HepG2 (cell line): ENCODE results near the gene APBB2. TPM values are rescaled to one million over a fixed set of nuclear protein-coding genes. Genes with fewer than 3 reads are reported as not detected.
"Not testable (repeated sequence)": the region's sequence is repeated elsewhere in the genome, so short reads cannot be mapped to it uniquely, and the experiment has no call there.

Experiments used
- ATAC-seq: fragments of 200-7000 bp; cut with Tn5 transposase; 3 replicates; pipeline ENCODE4 v1.9.1; 2020; ENCODE audit warnings: mild to moderate bottlenecking, moderate library complexity
- BruUV-seq: library from RNA; stranded (reverse); fragments of 400-500 nt; replicated peaks from 2 replicates; lab custom pipeline; 2021; lab: Mats Ljungman, UMichigan
- CTCF ChIA-PET: fragments of 300-600 bp; formaldehyde crosslinking; extraction: SDS; loops from one replicate; lab custom pipeline; 2021; ENCODE audit warnings: low total read pairs, inconsistent platforms, low intra/inter-chr PET ratio; lab: Yijun Ruan, JAX
- POLR2A ChIA-PET: fragments of 350-600 bp; sonication (Branson Sonifier 250); formaldehyde crosslinking; loops from one replicate; lab custom pipeline; 2020; ENCODE audit warnings: antibody characterized with exemption, inconsistent platforms; lab: Yijun Ruan, JAX
- DNase-seq: peaks from one replicate; pipeline ENCODE4 v3.0.0-alpha.2; 2015; ENCODE audit warnings: low spot score
- FAIRE-seq: peaks from 3 replicates; lab custom pipeline; 2011; peaks lifted over from hg19 to GRCh38; lab: Jason Lieb, UNC
- H2AFZ ChIP-seq: one replicate; pipeline ENCODE4 v1.6.1; 2011; ENCODE audit warnings: low read length, inconsistent platforms
- H3K27ac ChIP-seq: fragments of 300-600 bp; 3 replicates; pipeline ENCODE4 v1.8.0; 2011; ENCODE audit warnings: mixed run types, mild to moderate bottlenecking, mixed read lengths, low read length, inconsistent platforms; ENCODE audit not compliant: insufficient read depth; ENCODE audit errors: extremely low read length
- H3K27me3 ChIP-seq, 2 experiments: fragments of 200-600 bp in 1 of 2; 2 replicates in 1 of 2; 3 replicates in 1 of 2; pipeline versions ENCODE4 v1.6.0 to v1.8.0; 2011; ENCODE audit warnings: low read length in 2 of 2, mild to moderate bottlenecking in 2 of 2, moderate library complexity in 2 of 2, inconsistent platforms in 1 of 2; ENCODE audit not compliant: insufficient read depth in 2 of 2, control insufficient read depth in 1 of 2
- H3K36me3 ChIP-seq, 2 experiments: fragments of 200-600 bp in 1 of 2; replicated peaks in 1 of 2; 2 replicates in 1 of 2; 3 replicates in 1 of 2; pipeline versions ENCODE4 v1.5.1 to v1.8.0; 2011; ENCODE audit warnings: low read length in 2 of 2, inconsistent platforms in 1 of 2; ENCODE audit not compliant: insufficient read depth in 2 of 2, control insufficient read depth in 1 of 2
- H3K4me1 ChIP-seq: 2 replicates; pipeline ENCODE4 v1.5.1; 2012; ENCODE audit warnings: low read length, inconsistent platforms; ENCODE audit not compliant: insufficient read depth
- H3K4me2 ChIP-seq: 2 replicates; pipeline ENCODE4 v1.6.0; 2011; ENCODE audit warnings: low read depth, low read length, inconsistent platforms
- H3K4me3 ChIP-seq, 3 experiments: fragments of 200-600 bp in 1 of 3; sonication (generic), shearing (Covaris generic) in 1 of 3; replicated peaks in 1 of 3; 2 replicates each; pipeline ENCODE4 v1.5.1; 2011 to 2016; ENCODE audit warnings: low read length in 3 of 3, inconsistent platforms in 2 of 3, low read depth in 2 of 3, mild to moderate bottlenecking in 2 of 3, control low read depth in 1 of 3, mixed read lengths in 1 of 3; ENCODE audit not compliant: insufficient read depth in 1 of 3
- H3K79me2 ChIP-seq: one replicate; pipeline ENCODE4 v1.6.1; 2011; ENCODE audit warnings: low read length, inconsistent platforms; ENCODE audit not compliant: insufficient read depth
- H3K9ac ChIP-seq: 2 replicates; pipeline ENCODE4 v1.6.0; 2011; ENCODE audit warnings: mild to moderate bottlenecking, low read depth, low read length, inconsistent platforms; ENCODE audit not compliant: insufficient read depth
- H3K9me3 ChIP-seq: 2 replicates; pipeline ENCODE4 v1.5.1; 2012; ENCODE audit warnings: mild to moderate bottlenecking, low read length
- H4K20me1 ChIP-seq: 2 replicates; pipeline ENCODE4 v1.6.0; 2011; ENCODE audit warnings: inconsistent platforms, mild to moderate bottlenecking, low read length, moderate library complexity; ENCODE audit not compliant: insufficient read depth
- HDAC1 ChIP-seq: sonication (generic); formaldehyde crosslinking; IDR thresholded peaks from 2 replicates; pipeline ENCODE4 v1.5.1; 2020; ENCODE audit warnings: mild to moderate bottlenecking, missing genetic modification reagents
- HMG20A ChIP-seq: IDR thresholded peaks from 2 replicates; pipeline ENCODE4 v1.6.1; 2016; ENCODE audit warnings: borderline replicate concordance
- MEF2D ChIP-seq: sonication (generic); formaldehyde crosslinking; IDR thresholded peaks from 2 replicates; pipeline ENCODE4 v1.5.1; 2020; ENCODE audit warnings: mild to moderate bottlenecking, missing genetic modification reagents
- ZNF790 ChIP-seq: sonication (generic); formaldehyde crosslinking; IDR thresholded peaks from 2 replicates; pipeline ENCODE4 v1.8.0; 2022; ENCODE audit warnings: missing genetic modification reagents, mild to moderate bottlenecking, borderline replicate concordance
- WGBS: methylation state at CpG from one replicate; pipeline ENCODE4 v1.1.6; 2017; ENCODE audit warnings: low lambda C conversion rate; 5-methylcytosine and 5-hydroxymethylcytosine counted together
- in situ Hi-C: cut with HindIII; loops from 2 replicates; pipeline ENCODE4 v1.10.0; 2017; ENCODE audit warnings: low pct_unique_long_range_greater_than_20kb; ENCODE audit not compliant: extremely low pct_ligation_motif_present
- intact Hi-C: fragments of 100-400 bp; cut with micrococcal nuclease; formaldehyde crosslinking; loops from one replicate; pipeline ENCODE4 v1.10.0; 2022; ENCODE audit not compliant: unreplicated experiment
- polyA plus RNA-seq, 8 experiments: library from polyadenylated mRNA; depleted of rRNA in 3 of 8; stranded (reverse) in 7 of 8; unstranded in 1 of 8; fragments of >200 nt; fragmentation: Illumina TruSeq in 4 of 8; extraction: Trizol in 4 of 8; gene quantifications; 2 replicates each; pipeline versions ENCODE4 v1.2.1 to v1.2.3, GENCODE V29; 2011 to 2016; ENCODE audit warnings: low read depth in 4 of 8, missing spikeins in 1 of 8, mixed read lengths in 1 of 8; ENCODE audit not compliant: insufficient read depth in 1 of 8
- total RNA-seq, 5 experiments: library from RNA; depleted of rRNA; stranded (reverse); fragments of >200 nt; fragmentation: Illumina TruSeq; extraction: Trizol; gene quantifications; 2 replicates each; pipeline ENCODE4 v1.2.3, GENCODE V29; 2016; ENCODE audit warnings: low read depth in 1 of 5
- TF ChIP-seq, protein P1 (sequence below): sonication (generic); formaldehyde crosslinking; IDR thresholded peaks from 2 replicates; pipeline ENCODE4 v1.4.0; 2020; ENCODE audit warnings: missing genetic modification reagents
- TF ChIP-seq, protein P2 (sequence below): IDR thresholded peaks from 2 replicates; pipeline ENCODE4 v1.6.1; 2016

The APBB2 gene
- total and polyA plus RNA-seq, 2 of the 13 experiments (the other 11 are each of a cell fraction or from before 2014, with no cell fraction given), result 11.7 to 17.0 TPM

DNA sequence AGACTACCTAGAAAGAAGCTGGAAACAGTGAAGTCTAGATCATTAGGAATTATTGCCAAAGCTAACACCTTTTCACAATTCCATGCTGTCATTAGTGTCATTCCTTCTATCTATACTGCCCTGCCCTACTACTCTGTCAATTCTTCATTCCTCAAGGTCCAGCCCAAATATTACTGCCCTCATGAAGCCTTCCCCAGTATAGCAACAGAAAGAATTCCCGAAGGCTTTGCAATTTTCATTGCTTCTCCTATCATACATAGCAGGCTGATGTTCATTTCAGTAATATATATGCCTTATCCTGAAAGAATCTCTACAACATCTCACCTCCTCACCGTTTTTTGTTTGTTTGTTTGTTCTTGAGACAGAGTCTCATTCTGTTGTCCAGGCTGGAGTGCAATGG is 63.9 kb downstream of the APBB2 start:
- ATAC-seq, result no peak
- Histone ChIP-seq H3K9me3 (no peaks in the 10 kb centered on the region), H3K27ac (no peak overlapping the region), H3K36me3 (no peaks in the 10 kb centered on the region), H2AFZ (no peak overlapping the region), H4K20me1 (no peaks in the 10 kb centered on the region), H3K4me2 (no peak overlapping the region), H3K27me3 (no peaks in the 10 kb centered on the region), H3K79me2 (peaks cover 13% of the 10 kb centered on the region), H3K4me1 (peaks cover 39% of the 10 kb centered on the region), H3K4me3 (no peak overlapping the region), H3K9ac (no peak overlapping the region)
- CTCF ChIA-PET, result no interaction called here
- in situ Hi-C loops (no loop called here), intact Hi-C loops (no loop called here)
- DNase-seq, result no peak
- FAIRE-seq, result no peak
- TF ChIP-seq MEF2D (CRISPR knock-in tag), result no peak
- no TSS peak for BruUV-seq
- 88% methylated on average over 2 of the region's 2 CpGs for WGBS
- POLR2A ChIA-PET, result no interaction called here

DNA sequence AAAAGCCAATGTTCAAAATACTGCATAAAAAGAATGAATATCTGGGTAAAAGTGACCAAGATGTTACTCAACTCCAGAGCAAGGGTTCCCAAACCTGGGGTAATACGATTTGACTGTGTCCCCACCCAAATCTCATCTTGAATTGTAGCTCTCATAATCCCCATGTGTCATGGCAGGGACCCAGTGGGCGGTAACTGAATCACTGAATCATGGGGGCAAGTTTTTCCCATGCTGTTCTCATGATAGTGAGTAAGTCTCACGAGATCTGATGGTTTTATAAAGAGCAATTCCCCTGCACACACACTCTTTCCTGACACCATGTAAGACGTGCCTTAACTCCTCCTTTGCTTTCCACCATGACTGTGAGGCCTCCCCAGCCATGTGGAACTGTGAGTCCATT is 64.8 kb downstream of the APBB2 start:
- H3K27ac ChIP-seq, H3K36me3 ChIP-seq, H3K27me3 ChIP-seq, H3K9me3 ChIP-seq, CTCF ChIA-PET, POLR2A ChIA-PET, BruUV-seq, H3K4me2 ChIP-seq, DNase-seq, H4K20me1 ChIP-seq, ATAC-seq, in situ Hi-C loops, intact Hi-C loops, H2AFZ ChIP-seq, H3K9ac ChIP-seq, H3K4me3 ChIP-seq, FAIRE-seq: not testable (repeated sequence)
- Histone ChIP-seq H3K79me2 (peaks cover 13% of the 10 kb centered on the region), H3K4me1 (peaks cover 39% of the 10 kb centered on the region)
- WGBS, result 91% methylated on average over 4 of the region's 4 CpGs

DNA sequence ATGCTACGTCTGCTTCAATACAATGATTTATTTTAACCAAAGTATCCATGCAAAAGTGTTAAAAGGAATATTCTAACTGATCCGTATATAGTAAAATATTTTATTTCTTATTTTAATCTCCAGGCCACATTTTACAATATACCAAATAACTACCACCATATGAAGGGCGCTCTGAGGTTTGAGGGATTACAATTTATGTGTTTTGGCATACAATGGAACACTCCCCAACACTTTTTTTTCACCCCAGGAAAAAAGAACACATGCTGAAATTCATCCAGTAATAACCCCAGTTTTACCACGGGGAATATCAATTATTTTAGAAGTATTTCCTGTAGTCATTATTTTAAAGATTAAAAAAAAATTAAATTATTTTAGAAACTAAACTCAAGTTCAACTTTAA is 65.4 kb downstream of the APBB2 start:
- no peak for FAIRE-seq
- in situ Hi-C loops, result no loop called here
- H3K4me3 ChIP-seq, result no peak overlapping the region
- TF ChIP-seq, protein P1, sequence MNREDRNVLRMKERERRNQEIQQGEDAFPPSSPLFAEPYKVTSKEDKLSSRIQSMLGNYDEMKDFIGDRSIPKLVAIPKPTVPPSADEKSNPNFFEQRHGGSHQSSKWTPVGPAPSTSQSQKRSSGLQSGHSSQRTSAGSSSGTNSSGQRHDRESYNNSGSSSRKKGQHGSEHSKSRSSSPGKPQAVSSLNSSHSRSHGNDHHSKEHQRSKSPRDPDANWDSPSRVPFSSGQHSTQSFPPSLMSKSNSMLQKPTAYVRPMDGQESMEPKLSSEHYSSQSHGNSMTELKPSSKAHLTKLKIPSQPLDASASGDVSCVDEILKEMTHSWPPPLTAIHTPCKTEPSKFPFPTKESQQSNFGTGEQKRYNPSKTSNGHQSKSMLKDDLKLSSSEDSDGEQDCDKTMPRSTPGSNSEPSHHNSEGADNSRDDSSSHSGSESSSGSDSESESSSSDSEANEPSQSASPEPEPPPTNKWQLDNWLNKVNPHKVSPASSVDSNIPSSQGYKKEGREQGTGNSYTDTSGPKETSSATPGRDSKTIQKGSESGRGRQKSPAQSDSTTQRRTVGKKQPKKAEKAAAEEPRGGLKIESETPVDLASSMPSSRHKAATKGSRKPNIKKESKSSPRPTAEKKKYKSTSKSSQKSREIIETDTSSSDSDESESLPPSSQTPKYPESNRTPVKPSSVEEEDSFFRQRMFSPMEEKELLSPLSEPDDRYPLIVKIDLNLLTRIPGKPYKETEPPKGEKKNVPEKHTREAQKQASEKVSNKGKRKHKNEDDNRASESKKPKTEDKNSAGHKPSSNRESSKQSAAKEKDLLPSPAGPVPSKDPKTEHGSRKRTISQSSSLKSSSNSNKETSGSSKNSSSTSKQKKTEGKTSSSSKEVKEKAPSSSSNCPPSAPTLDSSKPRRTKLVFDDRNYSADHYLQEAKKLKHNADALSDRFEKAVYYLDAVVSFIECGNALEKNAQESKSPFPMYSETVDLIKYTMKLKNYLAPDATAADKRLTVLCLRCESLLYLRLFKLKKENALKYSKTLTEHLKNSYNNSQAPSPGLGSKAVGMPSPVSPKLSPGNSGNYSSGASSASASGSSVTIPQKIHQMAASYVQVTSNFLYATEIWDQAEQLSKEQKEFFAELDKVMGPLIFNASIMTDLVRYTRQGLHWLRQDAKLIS, result no peak
- TF ChIP-seq, protein P2, sequence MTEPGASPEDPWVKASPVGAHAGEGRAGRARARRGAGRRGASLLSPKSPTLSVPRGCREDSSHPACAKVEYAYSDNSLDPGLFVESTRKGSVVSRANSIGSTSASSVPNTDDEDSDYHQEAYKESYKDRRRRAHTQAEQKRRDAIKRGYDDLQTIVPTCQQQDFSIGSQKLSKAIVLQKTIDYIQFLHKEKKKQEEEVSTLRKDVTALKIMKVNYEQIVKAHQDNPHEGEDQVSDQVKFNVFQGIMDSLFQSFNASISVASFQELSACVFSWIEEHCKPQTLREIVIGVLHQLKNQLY (CRISPR knock-in tag), result no peak
- TF ChIP-seq HDAC1 (CRISPR knock-in tag) (no peak), HMG20A (CRISPR knock-in tag) (no peak), ZNF790 (CRISPR knock-in tag) (no peak)

More for the DNA sequence above, 65.4 kb downstream of the APBB2 start:
- Histone ChIP-seq H3K36me3 (no peaks in the 10 kb centered on the region), H3K4me1 (peaks cover 39% of the 10 kb centered on the region), H3K9me3 (no peaks in the 10 kb centered on the region), H2AFZ (no peak overlapping the region), H3K27me3 (no peaks in the 10 kb centered on the region), H3K4me2 (no peak overlapping the region), H3K27ac (no peak overlapping the region), H3K9ac (no peak overlapping the region), H3K79me2 (peaks cover 13% of the 10 kb centered on the region), H4K20me1 (no peaks in the 10 kb centered on the region)
- ChIA-PET CTCF (no interaction called here), POLR2A (no interaction called here)
- no peak for DNase-seq
- 97% methylated on average over 4 of the region's 4 CpGs for WGBS
- no TSS peak for BruUV-seq
- ATAC-seq, result no peak
- intact Hi-C loops, result no loop called here
